Right renal pelvis (tissue), 4 donors: ENCODE data around the gene LTA. TPM values are rescaled to one million over a fixed set of nuclear protein-coding genes. Genes with fewer than 3 reads are reported as not detected.
A peak's percentile ranks its signal among the peaks of the same experiment; 100 is the strongest.

Experiments
- DNase-seq, 4 donors: peaks; one replicate each; pipeline ENCODE4 v3.0.0-alpha.2; 2013; ENCODE audit warnings: low read depth in 4 of 4, low spot score in 3 of 4, missing footprints in 1 of 4
- polyA plus RNA-seq, 4 donors: library from polyadenylated mRNA; unstranded; fragments of 120-200 nt; gene quantifications; one replicate each; pipeline ENCODE4 v1.2.1, GENCODE V29; 2013; ENCODE audit not compliant: insufficient read length in 4 of 4

LTA gene
- under 1 TPM; 0.22 to 0.45 (median 0.34) TPM for polyA plus RNA-seq

GRCh38 chr6:31572041-31572911 is at the start of gene LTA:
TSS of gene LTA (plus strand) at chr6:31572289. CDS start at chr6:31572743, 454 bp downstream.
- DNase-seq = no peak

GRCh38 chr6:31525553-31525931 is 46.5 kb upstream of the LTA start:
- DNase-seq = no peak

- no peak for DNase-seq
Observed at GRCh38 chr6:31525932-31526591, 46.0 kb upstream of the LTA start.

- no peak for DNase-seq
Observed at GRCh38 chr6:31528307-31528777, 43.7 kb upstream of the LTA start.

GRCh38 chr6:31528821-31529328 is 43.2 kb upstream of the LTA start, which contains the start of gene MCCD1:
TSS of gene MCCD1 (plus strand) at chr6:31528962. CDS start at chr6:31529015, 53 bp downstream.
- DNase-seq = no peak

- no peak for DNase-seq
Observed at GRCh38 chr6:31529329-31530150, 42.5 kb upstream of the LTA start.

GRCh38 chr6:31530659-31531058 is 41.4 kb upstream of the LTA start:
- DNase-seq = no peak

- DNase-seq = no peak
Observed at GRCh38 chr6:31531162-31531561, 40.9 kb upstream of the LTA start.

- DNase-seq = no peak
Observed at GRCh38 chr6:31531771-31532643, 40.1 kb upstream of the LTA start.

GRCh38 chr6:31532644-31533454 is 39.2 kb upstream of the LTA start:
- DNase-seq = no peak

- DNase-seq = no peak
Observed at GRCh38 chr6:31533455-31533841, 38.6 kb upstream of the LTA start.

GRCh38 chr6:31534011-31534410 is 38.1 kb upstream of the LTA start:
- DNase-seq = no peak

GRCh38 chr6:31534521-31535040 is 37.5 kb upstream of the LTA start:
- no peak for DNase-seq

GRCh38 chr6:31535538-31536324 is 36.4 kb upstream of the LTA start:
- DNase-seq = no peak

GRCh38 chr6:31538805-31539400 is 33.2 kb upstream of the LTA start:
- DNase-seq = no peak

- no peak for DNase-seq
Observed at GRCh38 chr6:31540640-31541039, 31.4 kb upstream of the LTA start.

- DNase-seq = peak in 2 of 4 donors; percentile 29 to 41
Observed at GRCh38 chr6:31541059-31541657, 30.9 kb upstream of the LTA start.
